ENCODE data around the gene ABCA7. TPM values are rescaled to one million over a fixed set of nuclear protein-coding genes. Genes with fewer than 3 reads are reported as not detected.

Gene ABCA7
- total RNA-seq, 1 experiment from 2014 or later: 40.3 TPM

DNA sequence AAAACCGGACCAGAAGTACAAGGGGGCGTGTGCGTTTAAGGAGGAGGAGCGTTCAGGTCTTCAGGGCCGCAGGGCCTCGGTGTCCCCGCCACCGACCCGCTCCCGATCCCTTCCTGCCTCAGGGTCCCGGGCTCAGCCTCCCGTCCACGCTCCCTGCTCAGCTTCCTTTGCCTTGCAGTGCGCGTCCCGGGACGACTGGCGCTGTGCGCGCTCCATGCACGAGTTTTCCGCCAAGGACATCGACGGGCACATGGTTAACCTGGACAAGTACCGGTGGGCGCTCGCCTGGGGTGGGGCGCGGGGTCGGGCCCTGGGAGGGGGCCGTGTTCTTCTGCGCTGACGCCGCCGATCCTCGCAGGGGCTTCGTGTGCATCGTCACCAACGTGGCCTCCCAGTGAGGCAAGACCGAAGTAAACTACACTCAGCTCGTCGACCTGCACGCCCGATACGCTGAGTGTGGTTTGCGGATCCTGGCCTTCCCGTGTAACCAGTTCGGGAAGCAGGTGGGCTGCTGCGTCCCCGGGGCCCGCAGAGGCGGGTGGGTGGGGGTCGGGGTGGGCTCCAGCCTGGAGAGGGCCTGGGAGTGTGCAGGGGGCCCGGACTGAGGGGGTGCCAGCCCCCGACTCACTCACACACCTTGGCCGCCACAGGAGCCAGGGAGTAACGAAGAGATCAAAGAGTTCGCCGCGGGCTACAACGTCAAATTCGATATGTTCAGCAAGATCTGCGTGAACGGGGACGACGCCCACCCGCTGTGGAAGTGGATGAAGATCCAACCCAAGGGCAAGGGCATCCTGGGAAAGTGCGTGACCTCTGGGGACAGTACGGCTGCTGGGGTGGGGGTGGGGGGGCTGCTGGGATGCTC, 65.3 kb downstream of the ABCA7 start:
- H3K27me3 Mint-ChIP-seq (ENCODE audit: low read depth): no peaks in the 10 kb centered on the region
- CTCF ChIA-PET: interaction anchor here (0.6 to 4.7 kb wide), 6 partner anchors 8 to 161 kb away, joined by 3 to 27 read pairs (median 8); partner anchors contain the start of gene ARHGAP45
- no peak for TF ChIP-seq TCF7 (CRISPR knock-in tag; IDR thresholded peaks at IDR 0.05; ENCODE audit: low read depth)
- 0 out of 2 replicates have a peak, but pooled peaks have one; percentile 6 for TF ChIP-seq HMGA2 (CRISPR knock-in tag; IDR thresholded peaks at IDR 0.05)
- TF ChIP-seq, protein P1, sequence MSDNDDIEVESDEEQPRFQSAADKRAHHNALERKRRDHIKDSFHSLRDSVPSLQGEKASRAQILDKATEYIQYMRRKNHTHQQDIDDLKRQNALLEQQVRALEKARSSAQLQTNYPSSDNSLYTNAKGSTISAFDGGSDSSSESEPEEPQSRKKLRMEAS (CRISPR knock-in tag; IDR thresholded peaks at IDR 0.05): peak; percentile 42; the same call in 1 of the 2 replicates
- TF ChIP-seq FOXP1 (CRISPR knock-in tag; IDR thresholded peaks at IDR 0.05; ENCODE audit: borderline replicate concordance): no peak
- TF ChIP-seq, protein P2, sequence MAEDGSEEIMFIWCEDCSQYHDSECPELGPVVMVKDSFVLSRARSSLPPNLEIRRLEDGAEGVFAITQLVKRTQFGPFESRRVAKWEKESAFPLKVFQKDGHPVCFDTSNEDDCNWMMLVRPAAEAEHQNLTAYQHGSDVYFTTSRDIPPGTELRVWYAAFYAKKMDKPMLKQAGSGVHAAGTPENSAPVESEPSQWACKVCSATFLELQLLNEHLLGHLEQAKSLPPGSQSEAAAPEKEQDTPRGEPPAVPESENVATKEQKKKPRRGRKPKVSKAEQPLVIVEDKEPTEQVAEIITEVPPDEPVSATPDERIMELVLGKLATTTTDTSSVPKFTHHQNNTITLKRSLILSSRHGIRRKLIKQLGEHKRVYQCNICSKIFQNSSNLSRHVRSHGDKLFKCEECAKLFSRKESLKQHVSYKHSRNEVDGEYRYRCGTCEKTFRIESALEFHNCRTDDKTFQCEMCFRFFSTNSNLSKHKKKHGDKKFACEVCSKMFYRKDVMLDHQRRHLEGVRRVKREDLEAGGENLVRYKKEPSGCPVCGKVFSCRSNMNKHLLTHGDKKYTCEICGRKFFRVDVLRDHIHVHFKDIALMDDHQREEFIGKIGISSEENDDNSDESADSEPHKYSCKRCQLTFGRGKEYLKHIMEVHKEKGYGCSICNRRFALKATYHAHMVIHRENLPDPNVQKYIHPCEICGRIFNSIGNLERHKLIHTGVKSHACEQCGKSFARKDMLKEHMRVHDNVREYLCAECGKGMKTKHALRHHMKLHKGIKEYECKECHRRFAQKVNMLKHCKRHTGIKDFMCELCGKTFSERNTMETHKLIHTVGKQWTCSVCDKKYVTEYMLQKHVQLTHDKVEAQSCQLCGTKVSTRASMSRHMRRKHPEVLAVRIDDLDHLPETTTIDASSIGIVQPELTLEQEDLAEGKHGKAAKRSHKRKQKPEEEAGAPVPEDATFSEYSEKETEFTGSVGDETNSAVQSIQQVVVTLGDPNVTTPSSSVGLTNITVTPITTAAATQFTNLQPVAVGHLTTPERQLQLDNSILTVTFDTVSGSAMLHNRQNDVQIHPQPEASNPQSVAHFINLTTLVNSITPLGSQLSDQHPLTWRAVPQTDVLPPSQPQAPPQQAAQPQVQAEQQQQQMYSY (CRISPR knock-in tag; IDR thresholded peaks at IDR 0.05): peak; percentile 41; the same call in 1 of the 2 replicates
- TF ChIP-seq, protein P3, sequence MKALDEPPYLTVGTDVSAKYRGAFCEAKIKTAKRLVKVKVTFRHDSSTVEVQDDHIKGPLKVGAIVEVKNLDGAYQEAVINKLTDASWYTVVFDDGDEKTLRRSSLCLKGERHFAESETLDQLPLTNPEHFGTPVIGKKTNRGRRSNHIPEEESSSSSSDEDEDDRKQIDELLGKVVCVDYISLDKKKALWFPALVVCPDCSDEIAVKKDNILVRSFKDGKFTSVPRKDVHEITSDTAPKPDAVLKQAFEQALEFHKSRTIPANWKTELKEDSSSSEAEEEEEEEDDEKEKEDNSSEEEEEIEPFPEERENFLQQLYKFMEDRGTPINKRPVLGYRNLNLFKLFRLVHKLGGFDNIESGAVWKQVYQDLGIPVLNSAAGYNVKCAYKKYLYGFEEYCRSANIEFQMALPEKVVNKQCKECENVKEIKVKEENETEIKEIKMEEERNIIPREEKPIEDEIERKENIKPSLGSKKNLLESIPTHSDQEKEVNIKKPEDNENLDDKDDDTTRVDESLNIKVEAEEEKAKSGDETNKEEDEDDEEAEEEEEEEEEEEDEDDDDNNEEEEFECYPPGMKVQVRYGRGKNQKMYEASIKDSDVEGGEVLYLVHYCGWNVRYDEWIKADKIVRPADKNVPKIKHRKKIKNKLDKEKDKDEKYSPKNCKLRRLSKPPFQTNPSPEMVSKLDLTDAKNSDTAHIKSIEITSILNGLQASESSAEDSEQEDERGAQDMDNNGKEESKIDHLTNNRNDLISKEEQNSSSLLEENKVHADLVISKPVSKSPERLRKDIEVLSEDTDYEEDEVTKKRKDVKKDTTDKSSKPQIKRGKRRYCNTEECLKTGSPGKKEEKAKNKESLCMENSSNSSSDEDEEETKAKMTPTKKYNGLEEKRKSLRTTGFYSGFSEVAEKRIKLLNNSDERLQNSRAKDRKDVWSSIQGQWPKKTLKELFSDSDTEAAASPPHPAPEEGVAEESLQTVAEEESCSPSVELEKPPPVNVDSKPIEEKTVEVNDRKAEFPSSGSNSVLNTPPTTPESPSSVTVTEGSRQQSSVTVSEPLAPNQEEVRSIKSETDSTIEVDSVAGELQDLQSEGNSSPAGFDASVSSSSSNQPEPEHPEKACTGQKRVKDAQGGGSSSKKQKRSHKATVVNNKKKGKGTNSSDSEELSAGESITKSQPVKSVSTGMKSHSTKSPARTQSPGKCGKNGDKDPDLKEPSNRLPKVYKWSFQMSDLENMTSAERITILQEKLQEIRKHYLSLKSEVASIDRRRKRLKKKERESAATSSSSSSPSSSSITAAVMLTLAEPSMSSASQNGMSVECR (CRISPR knock-in tag; IDR thresholded peaks at IDR 0.05; ENCODE audit: borderline replicate concordance): peak; percentile 52; the same call in 1 of the 2 replicates
- H3K36me3 Mint-ChIP-seq: no peaks in the 10 kb centered on the region
- POLR2A ChIA-PET: interaction anchor here (0.8 to 1.0 kb wide), 2 partner anchors 35 to 99 kb away, joined by 3 to 5 read pairs; no protein-coding TSS in a partner anchor
- peak; percentile 55 for DNase-seq (ENCODE audit: low spot score)
- H3K9me3 Mint-ChIP-seq: no peaks in the 10 kb centered on the region
- no peak overlapping the region for H3K27ac Mint-ChIP-seq
- peak overlapping the region; percentile 71 for H3K4me3 Mint-ChIP-seq
- H3K4me1 Mint-ChIP-seq: peaks cover 15% of the 10 kb centered on the region
- ATAC-seq: no peak; the same call in 1 of the 2 replicates

DNA sequence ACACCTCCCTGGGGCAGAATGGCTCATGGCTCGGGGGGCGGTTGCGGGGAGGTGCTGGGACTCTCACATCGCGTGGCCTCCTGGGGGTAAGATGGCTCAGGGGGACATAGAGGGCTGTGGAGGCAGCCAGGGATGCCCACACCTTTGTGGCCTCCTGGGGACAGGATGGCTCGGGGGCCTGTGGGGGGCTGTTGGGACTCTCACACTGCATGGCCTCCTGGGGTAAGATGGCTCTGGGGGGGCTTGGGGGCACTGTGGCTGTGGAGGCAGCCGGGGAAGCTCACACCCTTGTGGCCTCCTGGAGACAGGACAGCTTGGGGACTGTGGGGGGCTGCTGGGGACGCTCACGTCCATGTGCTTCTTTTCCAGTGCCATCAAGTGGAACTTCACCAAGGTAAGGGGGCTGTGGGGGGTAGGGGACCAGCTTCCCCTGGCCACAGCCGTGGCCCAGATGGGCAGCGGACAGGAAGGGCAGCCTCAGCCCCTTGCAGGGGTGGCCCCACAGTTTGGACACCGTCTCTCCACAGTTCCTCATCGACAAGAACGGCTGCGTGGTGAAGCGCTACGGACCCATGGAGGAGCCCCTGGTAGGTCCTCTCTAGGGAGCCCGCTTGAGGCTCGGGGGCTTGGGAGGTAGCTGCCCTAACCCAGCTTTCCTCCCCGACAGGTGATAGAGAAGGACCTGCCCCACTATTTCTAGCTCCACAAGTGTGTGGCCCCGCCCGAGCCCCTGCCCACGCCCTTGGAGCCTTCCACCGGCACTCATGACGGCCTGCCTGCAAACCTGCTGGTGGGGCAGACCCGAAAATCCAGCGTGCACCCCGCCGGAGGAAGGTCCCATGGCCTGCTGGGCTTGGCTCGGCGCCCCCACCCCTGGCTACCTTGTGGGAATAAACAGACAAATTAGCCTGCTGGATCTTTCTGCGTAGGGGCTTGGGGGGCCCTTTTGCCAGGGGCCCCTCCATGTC, 66.2 kb downstream of the ABCA7 start:
- Mint-ChIP-seq H3K36me3 (no peaks in the 10 kb centered on the region), H3K27ac (peak overlapping the region; percentile 84), H3K9me3 (no peaks in the 10 kb centered on the region), H3K27me3 (ENCODE audit: low read depth) (no peaks in the 10 kb centered on the region), H3K4me3 (peak overlapping the region; percentile 45), H3K4me1 (peaks cover 15% of the 10 kb centered on the region)
- POLR2A ChIA-PET: interaction anchor here (1.0 kb wide), 1 partner anchor 36 kb away, joined by 5 read pairs; no protein-coding TSS in a partner anchor
- no peak for DNase-seq (ENCODE audit: low spot score)
- CTCF ChIA-PET: interaction anchor here (0.6 to 3.0 kb wide), 2 partner anchors 7 to 21 kb away, joined by 3 to 25 read pairs; no protein-coding TSS in a partner anchor
- ATAC-seq: no peak
- TF ChIP-seq, protein P4, sequence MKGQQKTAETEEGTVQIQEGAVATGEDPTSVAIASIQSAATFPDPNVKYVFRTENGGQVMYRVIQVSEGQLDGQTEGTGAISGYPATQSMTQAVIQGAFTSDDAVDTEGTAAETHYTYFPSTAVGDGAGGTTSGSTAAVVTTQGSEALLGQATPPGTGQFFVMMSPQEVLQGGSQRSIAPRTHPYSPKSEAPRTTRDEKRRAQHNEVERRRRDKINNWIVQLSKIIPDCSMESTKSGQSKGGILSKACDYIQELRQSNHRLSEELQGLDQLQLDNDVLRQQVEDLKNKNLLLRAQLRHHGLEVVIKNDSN (CRISPR knock-in tag; IDR thresholded peaks at IDR 0.05): no peak
- TF ChIP-seq SMAD3 (CRISPR knock-in tag; IDR thresholded peaks at IDR 0.05; ENCODE audit: borderline replicate concordance) (no peak), ZBTB21 (CRISPR knock-in tag; IDR thresholded peaks at IDR 0.05; ENCODE audit: borderline replicate concordance) (no peak), IRF2 (CRISPR knock-in tag; IDR thresholded peaks at IDR 0.05; ENCODE audit: borderline replicate concordance, low read depth) (no peak), NR3C1 (CRISPR knock-in tag; conservative IDR thresholded peaks at IDR 0.05; ENCODE audit: low read depth) (no peak), PRRX2 (CRISPR knock-in tag; IDR thresholded peaks at IDR 0.05) (no peak), ZNF138 (CRISPR knock-in tag; conservative IDR thresholded peaks at IDR 0.05) (no peak)
- TF ChIP-seq, protein P5, sequence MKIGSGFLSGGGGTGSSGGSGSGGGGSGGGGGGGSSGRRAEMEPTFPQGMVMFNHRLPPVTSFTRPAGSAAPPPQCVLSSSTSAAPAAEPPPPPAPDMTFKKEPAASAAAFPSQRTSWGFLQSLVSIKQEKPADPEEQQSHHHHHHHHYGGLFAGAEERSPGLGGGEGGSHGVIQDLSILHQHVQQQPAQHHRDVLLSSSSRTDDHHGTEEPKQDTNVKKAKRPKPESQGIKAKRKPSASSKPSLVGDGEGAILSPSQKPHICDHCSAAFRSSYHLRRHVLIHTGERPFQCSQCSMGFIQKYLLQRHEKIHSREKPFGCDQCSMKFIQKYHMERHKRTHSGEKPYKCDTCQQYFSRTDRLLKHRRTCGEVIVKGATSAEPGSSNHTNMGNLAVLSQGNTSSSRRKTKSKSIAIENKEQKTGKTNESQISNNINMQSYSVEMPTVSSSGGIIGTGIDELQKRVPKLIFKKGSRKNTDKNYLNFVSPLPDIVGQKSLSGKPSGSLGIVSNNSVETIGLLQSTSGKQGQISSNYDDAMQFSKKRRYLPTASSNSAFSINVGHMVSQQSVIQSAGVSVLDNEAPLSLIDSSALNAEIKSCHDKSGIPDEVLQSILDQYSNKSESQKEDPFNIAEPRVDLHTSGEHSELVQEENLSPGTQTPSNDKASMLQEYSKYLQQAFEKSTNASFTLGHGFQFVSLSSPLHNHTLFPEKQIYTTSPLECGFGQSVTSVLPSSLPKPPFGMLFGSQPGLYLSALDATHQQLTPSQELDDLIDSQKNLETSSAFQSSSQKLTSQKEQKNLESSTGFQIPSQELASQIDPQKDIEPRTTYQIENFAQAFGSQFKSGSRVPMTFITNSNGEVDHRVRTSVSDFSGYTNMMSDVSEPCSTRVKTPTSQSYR (CRISPR knock-in tag; IDR thresholded peaks at IDR 0.05): no peak
- TF ChIP-seq, protein P6, sequence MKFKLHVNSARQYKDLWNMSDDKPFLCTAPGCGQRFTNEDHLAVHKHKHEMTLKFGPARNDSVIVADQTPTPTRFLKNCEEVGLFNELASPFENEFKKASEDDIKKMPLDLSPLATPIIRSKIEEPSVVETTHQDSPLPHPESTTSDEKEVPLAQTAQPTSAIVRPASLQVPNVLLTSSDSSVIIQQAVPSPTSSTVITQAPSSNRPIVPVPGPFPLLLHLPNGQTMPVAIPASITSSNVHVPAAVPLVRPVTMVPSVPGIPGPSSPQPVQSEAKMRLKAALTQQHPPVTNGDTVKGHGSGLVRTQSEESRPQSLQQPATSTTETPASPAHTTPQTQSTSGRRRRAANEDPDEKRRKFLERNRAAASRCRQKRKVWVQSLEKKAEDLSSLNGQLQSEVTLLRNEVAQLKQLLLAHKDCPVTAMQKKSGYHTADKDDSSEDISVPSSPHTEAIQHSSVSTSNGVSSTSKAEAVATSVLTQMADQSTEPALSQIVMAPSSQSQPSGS (CRISPR knock-in tag; IDR thresholded peaks at IDR 0.05; ENCODE audit: borderline replicate concordance, low read depth): no peak
